ENCODE results near the gene NELFB.
A peak's percentile ranks its signal among the peaks of the same experiment; 100 is the strongest.

Gene NELFB

DNA sequence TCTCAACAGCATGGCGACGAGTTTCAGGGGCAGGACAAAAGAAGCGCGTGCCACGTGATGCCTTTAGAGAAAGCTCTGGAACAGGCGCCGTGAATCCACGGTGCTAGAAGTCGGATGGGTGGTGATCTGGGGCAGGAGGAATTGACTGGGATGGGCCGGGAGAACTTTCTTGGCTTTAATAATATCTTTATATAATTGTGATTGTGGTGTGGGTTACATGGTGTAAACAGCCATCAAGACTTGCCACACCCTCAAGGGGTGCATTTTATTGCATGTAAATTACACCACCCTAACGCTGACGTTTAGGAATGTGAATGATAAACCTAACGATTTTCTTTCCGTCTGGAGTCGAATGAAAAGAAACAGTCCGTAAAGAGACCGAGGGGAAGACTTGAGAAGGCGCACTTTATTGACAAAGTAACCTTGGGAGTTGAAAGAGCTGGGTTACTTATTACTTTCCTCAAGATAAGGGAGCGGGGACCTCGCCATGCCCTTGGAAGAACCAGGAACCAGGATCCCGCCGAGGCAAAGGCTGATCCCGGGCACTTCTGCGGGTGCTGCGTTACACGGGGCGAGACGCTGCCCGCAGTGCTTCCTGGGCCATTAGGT lies 38.5 kb downstream of the NELFB start:
- no peak for DNase-seq

DNA sequence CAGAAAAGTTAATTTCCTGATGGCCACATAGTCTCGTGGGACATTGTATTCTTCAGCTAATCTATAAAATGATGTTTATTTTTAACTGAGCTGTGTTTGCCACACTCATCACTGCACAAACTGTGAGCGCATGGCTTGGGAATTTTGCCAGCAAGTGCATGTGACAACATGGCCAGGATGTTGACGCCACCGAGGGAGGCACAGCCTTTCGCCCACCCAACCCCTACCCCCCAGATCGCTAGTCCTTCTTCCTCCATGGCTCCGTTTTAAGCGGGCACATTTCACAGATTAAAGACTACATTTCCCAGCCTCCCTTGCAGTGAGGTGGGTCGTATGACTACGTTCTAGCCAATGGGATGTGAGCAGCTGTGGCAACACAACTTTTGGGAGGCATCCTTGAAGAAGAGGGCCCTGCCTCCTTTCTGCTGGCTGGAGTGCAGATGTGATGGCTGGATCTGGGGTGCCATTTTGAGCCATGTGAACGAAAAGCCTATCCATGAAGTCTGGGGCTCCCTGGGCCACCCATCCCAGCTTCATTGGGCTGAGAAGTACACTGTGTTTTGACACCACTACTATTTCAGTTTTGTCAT lies 39.1 kb downstream of the NELFB start:
- peak; percentile 34 to 39 for DNase-seq

DNA sequence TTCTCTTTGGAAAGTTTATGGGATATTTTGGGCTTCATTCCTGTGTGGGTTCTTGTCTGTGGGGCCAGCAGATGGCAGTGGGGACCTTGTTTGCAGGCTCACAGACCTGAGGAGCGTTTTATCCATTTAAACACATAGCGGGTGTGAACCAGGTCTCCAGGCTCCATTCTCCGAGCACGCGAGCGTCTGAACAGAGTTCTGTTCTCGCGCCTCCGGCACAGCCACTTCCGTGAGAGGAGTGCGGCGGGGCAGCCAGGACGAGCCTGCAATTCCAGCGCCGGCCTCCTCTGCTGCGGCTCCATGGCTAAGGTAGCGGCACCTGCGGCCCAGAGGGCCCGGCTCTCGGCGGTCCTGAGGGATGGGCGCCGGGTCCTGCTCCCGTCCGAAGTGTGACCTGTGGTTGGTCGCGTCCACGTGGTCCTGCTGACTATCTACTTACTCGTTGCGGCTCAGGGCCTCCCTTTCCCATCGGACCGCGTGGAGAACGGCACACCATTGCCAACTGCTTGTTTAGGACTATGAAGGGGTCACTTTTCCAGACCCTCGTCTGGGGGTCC lies 39.6 kb downstream of the NELFB start:
- DNase-seq = peak in 1 of 2 donors; percentile 7

DNA sequence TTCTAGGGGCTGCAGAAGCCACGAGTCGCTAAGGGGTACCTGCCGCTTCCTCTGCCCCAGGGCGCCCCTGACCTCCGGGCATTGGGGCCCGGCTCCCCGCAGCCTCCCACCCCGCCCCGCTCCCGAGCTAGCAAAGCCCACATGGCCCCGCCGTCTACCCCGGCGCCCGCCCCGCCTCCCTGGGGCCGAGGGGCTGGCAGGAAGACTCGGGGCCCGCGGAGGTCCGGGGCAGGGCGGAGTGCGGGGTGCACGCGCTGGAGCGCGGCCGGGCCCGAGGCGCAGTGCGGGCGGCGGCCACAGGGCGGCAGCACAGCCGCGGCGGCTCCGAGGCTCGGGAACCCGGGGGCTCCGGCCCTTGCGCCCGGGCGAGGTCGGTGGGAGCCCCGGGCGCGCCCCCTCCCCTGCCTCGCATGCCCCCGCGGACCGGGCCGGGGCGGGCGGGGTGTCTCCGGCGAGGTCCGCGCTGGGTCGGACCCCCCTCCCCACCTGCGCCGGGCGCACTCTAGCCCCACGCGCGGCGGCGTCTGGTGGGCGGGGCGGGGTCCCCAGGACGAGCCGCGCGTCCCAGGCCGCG lies 40.2 kb downstream of the NELFB start:
- DNase-seq = peak; percentile 28 to 60

DNA sequence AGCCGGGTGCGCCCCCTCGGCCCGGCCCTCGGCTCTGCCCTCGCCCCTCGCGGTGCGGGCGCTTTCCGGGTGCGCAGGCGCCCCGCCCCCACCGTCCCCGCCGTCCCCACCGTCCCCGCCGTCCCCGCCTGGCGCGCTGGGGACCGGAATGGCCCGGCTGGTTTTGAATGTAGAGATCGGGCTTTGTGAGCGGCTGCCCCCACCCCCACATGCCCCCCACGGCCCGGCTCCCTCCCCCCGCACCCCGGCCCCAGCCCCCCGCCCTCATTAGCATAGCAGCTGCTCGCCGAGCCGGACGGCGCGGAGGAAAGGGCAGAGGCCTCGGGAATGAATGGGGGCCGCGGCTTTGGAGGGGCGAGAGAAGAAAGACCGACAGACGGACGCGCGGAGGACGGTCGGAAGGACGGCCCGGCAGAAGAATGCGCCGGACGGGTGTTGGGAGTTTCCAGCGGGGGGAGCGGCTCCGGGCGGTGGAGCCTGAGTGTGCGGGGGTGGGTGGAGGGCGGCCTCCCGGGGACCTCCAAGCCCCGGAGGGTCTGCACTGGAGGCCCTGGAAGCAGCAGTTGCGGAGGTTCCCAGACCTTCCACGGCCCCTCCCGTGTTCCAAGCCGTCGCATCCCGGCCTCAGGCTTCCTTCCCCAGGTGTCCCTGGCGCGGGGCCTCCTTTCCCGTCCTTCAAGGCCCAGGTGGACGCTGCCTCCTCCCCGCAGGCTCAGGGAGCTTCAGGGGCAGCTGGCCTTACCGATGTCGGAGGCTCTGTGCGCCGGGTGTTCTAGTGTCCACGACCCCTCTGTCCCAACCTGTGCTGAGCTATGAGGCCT lies 40.9 kb downstream of the NELFB start:
- no peak for DNase-seq

DNA sequence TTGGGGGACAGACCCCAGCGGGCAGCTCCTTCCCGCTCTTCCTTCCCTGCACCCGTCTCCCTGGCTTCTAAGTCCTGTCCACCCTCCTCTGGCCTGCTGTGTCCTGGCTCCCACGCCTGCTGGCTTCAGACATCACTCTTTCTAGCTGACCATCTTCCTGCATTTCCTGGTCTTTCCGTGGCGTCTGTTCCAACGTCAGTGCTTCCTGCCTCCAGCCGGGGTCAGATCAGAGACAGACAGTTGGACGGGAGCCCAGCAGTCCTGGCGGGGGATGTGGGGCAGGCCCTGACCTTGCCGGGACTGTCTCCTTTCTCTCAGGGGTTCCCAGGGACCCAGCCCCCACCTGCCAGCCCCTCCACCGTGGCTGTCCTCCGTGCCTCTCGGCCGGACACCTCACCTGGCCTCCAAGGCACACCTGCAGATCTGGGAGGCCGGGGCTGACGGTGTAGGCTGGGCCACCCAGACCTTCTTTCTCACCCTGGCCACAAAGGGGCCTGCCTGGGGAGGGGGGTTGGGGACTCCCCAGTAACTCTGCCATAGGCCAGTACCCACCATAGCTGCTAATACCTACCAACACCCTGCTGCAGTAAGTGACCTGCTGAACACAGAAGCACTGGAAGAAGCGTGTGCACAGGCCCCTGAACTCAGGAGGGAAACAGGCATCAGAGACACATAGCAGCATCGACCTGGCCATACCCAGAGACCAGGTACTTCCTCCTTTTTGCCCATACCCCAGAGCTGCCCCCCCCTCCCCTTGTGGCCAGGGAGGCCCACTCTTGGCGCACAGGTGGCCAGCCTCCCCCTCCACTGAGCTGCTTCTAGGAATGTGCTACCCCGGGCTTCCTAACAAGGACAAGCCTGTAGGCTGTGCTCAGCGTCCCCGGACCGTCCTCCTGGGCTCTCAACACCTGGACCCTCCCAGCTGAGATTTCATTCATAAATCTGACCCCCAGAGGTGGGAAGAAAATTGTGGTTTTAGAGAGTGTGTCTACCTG lies 41.8 kb downstream of the NELFB start:
- no peak for DNase-seq

DNA sequence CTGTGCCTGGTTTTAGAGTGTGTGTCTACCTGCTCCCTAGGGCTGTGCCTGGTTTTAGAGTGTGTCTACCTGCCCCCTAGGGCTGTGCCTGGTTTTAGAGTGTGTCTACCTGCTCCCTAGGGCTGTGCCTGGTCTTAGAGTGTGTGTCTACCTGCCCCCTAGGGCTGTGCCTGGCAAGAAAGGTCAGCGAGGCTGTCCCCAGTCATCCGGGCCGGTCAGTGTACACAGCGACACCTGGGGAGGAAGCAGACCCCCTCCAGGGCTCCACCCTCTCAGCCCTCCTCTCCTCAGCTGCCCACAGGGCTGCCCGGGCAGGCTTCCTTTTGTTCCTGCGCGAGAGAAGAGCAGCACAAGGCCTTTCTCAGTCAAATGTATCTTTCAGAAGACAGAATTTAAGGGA lies 42.8 kb downstream of the NELFB start:
- DNase-seq = no peak

DNA sequence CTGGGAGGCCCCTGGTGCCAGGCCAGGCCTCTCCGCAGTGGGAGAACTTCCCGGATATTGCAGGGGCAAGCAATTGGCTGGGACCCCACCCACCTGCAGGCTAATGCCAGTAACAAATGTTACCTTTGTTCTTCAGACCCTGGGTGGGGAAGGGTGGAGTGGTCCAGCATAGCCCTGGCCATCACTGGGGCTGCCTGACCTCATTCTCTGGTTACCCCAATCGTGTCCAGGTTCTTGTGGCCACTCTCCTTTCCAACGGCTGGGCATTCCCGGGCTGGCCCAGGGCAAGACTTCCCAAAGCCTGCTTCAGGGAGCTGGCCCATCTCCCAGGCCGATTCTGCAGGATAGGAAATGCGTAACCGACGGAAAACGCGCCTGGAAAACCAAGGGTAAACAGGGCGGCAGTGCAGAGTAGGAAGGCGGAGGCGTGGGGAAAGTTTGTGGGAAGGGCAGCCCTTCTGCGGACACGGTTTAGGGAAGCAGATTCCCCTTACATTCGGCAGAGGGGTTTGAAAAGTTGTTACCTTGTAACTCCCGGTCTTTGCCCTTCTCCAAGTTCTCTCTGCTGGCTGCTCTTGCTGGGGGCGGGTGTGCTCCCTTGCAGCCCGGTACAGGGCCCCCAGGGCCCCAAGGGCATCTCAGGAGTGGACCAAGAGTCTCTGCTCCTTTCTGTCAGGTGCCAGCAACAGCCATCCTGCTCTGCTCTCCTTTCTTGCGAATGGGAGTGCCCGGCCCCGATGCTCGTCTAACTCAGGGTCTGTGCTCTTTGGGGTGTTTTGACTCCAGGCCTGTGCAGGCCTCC lies 43.5 kb downstream of the NELFB start:
- DNase-seq = no peak

DNA sequence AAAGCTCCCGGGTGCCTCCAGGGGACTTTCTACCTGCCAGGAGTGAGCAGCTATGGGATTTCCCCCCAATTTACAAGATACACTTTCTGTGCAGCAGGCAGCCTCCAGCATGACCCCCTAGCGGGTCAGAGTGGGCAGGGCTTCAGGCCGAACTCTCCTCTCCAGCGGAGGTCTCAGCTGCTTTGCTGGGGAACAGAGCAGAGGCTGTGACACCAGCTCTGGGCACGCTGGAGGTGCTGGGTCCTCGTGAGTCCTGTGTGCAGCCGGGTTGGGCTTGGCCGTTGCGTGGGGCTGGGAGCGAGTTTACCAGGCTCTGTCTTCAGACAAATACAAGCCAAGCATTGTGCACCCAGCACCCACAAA lies 44.1 kb downstream of the NELFB start:
- DNase-seq = no peak

DNA sequence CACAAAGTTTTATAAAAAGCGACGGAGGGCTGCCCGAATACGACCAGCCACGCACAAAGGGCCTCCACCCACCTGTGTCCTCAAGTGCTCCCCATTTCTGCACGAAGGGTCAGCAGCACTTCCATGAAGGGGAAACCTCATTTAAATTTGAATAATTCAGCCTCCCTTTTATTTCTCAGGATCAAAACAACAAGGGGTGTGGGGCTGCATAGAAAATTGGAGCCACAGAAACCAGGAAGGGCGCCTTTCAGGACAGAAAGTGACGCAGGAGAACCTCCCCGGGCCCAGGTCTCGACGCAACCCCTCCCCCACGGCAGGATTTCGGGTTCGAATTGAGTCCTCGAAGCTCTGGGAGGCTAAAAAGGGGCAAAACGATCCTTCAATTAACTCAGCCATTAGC lies 44.8 kb downstream of the NELFB start:
- no peak for DNase-seq

DNA sequence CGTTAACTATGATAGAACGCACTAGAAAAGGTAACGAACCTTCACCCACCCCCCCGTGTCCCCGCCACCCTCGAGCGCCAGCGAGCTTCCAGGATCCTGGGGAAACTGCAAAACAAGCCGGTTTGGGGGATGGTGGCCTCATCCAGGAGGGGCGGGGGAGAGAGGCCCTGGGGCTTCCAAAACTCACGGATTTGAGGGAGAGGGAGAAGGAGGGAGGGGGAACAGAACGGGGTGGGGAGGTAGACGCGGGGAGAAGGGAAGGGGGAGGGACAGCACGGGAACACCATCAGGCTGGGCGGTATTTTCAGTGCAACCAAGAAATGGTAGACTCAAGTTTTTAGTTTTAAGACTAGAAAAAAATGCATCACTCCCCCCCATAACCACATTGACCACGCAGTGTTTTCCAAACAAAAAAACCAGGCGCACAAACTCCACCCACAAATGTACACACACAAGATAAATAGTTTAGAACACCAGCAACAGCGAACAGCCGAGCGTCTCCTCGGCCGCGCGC lies 45.5 kb downstream of the NELFB start:
- no peak for DNase-seq

DNA sequence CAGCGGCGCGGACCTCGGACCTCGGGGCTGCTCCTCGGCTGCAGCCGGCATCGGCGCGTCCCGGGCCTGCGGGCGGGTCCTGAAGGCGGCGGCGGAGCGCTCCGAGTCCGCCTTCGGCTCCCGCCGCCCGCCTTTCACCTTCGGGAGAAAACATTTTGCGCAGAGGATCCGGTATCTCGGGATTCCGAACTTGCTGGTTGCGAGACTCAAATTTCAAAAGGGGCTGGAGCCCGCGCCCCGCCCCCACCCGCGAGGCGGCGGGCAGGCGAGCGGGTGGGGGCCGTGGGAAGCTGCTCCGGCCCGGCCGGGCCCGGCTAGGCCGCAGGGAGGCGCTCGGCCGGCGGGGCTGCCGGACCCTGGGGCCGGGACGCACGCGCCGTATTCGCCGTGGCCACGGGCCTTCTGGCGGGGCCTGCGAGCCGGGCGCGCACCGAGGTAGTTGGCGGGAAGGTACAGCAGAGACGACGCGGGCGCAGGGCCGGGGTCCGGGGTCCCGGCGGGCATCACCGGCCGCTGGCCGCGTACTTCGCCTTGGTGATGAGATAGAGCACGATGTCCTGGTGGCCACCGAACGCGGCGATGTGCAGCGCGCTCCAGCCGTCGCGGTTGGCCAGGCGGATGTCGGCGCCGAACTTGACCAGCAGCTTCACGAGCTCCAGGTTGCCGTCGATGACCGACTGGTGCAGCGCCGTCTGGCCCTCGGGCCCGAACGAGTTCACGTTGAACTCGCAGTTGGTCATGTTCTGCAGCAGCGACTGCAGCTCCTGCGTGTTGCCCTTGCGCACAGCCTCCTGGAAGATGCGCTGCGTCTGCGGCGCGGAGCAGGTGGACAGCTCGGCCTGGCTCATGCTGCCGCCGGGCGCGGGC lies 46.2 kb downstream of the NELFB start:
- no peak for DNase-seq

DNA sequence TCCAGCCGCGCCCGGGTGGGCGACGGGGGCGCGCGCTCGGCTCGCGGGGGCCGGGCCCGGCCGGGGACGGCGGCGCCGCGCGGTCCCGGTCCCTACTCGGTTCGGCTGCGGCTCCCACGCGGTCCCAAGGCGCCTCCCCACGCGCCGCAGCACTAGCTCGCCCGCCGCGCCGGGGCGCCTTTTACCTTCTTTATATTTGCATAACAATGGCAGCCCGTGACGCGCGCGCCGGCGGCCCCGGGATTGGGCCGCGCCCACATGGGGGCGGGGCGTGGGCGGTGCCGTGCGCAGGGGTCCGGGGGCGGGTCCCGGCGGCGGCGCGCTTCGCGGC lies 47.0 kb downstream of the NELFB start, which contains the start of gene NRARP:
Gene NRARP (minus strand): TSS at position 154 of the 331 bp plus-strand sequence. CDS start 343 bp downstream, outside the sequence.
- DNase-seq = peak; percentile 88 to 93

DNA sequence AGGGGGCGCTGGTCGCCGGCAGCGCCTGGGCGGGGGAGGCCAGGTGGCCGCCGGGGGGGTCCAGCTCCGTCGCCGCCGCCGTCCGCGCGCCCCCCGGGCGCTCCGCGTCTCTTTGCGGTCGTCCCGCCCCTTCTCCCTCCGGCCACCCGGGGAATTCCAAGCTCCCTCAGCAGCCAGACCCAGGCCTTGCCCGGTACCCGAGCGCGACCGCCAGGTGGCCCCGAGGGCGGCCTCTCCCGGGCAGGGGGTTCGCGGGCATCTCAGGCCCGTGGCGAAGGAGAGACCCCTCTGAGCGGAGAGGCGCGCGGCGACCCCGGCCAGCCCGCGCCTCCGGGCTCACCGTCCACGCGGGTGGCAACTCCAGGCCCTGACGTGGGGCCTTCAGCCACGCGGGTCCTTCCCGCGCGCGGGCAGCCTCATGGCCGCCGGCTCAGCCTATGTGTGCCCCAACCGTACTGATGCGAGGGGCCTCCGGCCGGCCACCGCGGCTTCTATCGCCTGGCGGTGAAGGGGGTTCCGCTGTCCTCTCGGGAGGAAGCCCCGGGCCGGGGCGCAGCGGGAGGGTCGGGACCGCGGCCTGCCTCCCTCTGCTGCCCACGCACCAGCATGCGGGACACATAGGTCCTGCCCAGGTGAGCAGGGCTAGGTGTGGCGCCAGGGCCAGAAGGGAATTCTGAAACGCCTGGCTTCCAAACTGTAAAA lies 47.5 kb downstream of the NELFB start:
- no peak for DNase-seq

DNA sequence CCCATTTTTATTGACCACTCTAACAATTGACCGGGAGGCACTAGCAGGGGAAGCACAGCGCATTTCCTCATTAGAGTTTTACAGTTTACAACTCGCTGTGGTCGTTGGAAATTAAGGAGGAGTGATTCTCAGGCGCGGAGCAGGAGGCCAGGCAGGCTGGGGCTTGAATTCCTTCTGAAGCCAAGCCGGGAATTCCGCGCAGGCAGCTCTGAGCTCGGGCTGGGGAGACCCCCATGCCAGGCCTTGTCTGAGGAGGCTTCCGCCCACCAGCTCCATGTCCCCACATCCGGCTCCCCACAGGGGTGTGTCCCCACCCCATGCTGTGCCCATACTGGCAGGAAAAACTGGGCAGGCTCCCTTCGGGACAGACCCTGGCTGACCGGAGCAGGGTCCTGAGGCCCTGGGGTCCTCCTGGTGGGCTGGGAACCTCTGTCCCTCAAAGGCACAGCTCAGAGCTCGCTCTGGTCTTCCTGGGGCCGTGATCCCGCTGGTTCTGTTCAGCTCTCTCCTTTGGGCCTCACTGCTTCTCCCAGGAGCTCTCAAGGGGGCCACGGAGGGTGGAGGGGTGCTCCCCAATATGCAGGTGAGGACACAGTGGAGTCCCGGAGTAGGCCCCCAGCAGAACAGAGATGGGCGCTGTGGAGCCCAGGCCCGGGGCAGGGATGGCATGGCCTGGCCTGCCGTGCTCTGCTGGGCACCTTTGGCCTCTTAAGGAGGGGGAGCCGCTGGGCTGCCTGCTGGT lies 48.2 kb downstream of the NELFB start:
- no peak for DNase-seq

DNA sequence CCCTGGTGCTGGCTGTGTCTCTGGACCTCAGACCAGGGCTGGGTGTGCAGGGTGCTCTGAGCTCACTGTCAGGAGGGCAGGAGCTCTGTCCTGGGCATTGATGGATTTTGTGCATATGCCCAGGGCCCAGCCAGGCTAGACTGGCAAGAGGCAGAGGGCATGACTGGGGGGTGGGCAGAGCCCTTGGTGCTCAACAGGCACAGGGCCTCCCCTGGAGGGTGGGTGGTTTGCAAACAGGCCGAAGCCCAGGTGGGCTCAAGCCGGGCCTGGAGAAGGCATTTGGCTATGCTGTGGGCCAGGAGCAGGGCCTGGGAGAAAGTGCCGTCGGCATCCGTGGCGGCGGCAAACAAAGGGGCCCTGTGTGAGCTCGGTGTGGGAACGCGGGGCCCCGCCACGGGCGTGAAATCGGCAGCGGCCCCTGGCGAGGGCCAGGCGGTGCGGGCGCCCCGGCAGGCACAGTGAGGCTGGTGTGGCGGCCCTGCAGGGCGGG lies 48.8 kb downstream of the NELFB start:
- no peak for DNase-seq

DNA sequence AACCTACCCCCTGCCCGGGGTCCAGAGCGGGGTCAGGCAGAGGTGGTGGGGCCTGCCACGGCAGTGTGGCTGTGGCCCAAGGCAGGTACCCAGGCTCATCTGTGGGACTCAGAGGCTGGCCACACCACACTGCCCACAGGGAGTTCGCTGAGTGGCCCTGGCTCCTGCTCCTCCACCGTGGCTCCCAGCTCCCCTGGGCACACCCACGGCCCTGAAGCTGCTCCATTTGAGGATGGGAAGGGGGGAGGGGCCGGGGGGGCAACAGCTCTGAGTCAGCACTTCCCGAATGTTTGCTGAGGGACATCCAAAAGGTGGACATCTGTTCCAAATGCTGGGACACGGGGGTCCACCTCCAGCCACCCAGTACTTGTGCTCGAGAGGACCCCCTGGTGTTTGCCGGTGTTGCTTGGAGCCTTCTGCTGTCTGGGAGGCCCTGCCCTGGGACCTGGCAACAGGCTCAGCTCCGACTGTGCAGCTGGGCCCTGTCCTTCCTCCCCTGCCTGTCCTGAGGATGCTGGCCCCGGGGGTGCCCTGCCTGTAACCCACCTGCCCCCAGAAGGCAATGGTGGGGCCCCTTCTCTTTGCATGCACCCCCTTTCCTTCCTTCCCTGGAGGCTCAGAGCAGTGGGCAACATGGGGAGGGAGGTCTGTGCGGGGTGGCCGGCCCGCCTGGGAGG lies 49.4 kb downstream of the NELFB start:
- DNase-seq = no peak

Measured in CD4-positive, alpha-beta T cell treated with Interferon alpha-2 for 1 hour (primary cell).